ENCODE measurements around the gene TLCD3B.

DNA sequence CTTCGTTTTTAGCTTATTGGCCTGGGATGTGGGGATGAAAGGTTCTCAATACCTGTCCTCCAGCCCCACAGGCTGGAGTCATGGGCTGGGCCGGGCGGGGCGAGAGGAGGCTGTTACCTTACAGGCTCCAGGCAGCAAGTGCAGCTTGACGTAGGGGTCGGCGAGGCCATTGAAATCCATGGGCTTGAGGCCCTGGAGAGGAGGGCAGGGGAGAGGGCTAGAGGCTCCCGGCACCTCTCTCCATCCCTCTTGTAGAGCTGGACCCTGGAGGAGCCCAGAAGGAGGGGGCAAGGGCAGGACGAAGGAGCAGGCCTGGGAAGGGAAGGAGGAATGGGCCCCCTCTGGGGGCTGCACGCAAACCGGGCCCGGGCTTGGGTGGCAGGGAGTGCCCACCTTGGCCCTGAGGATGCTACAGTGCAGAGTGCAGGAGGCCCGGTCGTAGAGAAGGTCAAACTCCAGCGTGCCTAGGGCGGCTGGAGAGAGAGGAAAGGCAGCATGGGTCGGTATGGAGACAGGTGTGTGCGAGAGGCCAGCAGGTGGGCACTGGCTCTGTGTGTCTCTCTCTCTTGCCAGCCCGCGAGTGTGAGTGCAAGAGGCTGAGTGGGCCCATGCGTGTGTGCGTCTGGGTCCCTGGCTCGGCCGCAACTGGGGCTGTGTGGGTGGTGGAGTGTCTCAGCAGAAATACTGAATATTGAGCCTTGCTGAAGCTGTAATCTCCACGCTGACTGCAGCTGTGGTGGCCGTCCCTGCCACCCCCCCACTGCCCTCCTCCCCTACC lies 21.8 kb downstream of the TLCD3B start:
- no peak for TF ChIP-seq POLR2AphosphoS5 (IDR thresholded peaks at IDR 0.05; ENCODE audit: control insufficient read depth, insufficient read depth, low read depth, low read length)
- TF ChIP-seq, protein P1, sequence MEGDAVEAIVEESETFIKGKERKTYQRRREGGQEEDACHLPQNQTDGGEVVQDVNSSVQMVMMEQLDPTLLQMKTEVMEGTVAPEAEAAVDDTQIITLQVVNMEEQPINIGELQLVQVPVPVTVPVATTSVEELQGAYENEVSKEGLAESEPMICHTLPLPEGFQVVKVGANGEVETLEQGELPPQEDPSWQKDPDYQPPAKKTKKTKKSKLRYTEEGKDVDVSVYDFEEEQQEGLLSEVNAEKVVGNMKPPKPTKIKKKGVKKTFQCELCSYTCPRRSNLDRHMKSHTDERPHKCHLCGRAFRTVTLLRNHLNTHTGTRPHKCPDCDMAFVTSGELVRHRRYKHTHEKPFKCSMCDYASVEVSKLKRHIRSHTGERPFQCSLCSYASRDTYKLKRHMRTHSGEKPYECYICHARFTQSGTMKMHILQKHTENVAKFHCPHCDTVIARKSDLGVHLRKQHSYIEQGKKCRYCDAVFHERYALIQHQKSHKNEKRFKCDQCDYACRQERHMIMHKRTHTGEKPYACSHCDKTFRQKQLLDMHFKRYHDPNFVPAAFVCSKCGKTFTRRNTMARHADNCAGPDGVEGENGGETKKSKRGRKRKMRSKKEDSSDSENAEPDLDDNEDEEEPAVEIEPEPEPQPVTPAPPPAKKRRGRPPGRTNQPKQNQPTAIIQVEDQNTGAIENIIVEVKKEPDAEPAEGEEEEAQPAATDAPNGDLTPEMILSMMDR (IDR thresholded peaks at IDR 0.05 in 2 of 3, conservative IDR thresholded peaks at IDR 0.05 in 1 of 3; ENCODE audit: insufficient read depth in 2 of 3, low read depth in 1 of 3, low read length in 3 of 3): no peak
- no peak for TF ChIP-seq GABPB2 (CRISPR knock-in tag; conservative IDR thresholded peaks at IDR 0.05)
- no peak for TF ChIP-seq TAF7 (tag; IDR thresholded peaks at IDR 0.05)
- TF ChIP-seq, protein P2, sequence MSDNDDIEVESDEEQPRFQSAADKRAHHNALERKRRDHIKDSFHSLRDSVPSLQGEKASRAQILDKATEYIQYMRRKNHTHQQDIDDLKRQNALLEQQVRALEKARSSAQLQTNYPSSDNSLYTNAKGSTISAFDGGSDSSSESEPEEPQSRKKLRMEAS (CRISPR knock-in tag; IDR thresholded peaks at IDR 0.05): no peak
- TF ChIP-seq, protein P3, sequence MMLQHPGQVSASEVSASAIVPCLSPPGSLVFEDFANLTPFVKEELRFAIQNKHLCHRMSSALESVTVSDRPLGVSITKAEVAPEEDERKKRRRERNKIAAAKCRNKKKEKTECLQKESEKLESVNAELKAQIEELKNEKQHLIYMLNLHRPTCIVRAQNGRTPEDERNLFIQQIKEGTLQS (IDR thresholded peaks at IDR 0.05): no peak
- TF ChIP-seq, protein P3 (CRISPR knock-in tag; conservative IDR thresholded peaks at IDR 0.05): no peak

All from K562 (cell line).